ENCODE data around the gene TOM1L1. TPM values are rescaled to one million over a fixed set of nuclear protein-coding genes. Genes with fewer than 3 reads are reported as not detected.

Gene TOM1L1
- total and polyA plus RNA-seq, 7 experiments from 2014 or later: 0.19 TPM; not detected in 6

Other genes with a start within 250 kb of the TOM1L1 start
- 10 to 100 TPM; 25.7 to 92.9 (median 53.6) TPM for gene COX11, start 67.8 kb downstream of the TOM1L1 start, total RNA-seq
- gene COX11, start 67.8 kb downstream of the TOM1L1 start, polyA plus RNA-seq: 10 to 100 TPM; 74.9 to 77.3 TPM
- gene STXBP4, start 67.9 kb downstream of the TOM1L1 start, total RNA-seq: 10 to 100 TPM in 2 of 5 experiments, 1 to 10 TPM in 3; 5.2 to 12.1 (median 9.4) TPM
- gene STXBP4, start 67.9 kb downstream of the TOM1L1 start, polyA plus RNA-seq: 1 to 10 TPM; 3.2 to 8.6 TPM

Measured in naive thymus-derived CD4-positive, alpha-beta T cell (primary cell).